Chondrocyte (in vitro differentiated cells): ENCODE data around the gene SF3A2. TPM values are rescaled to one million over a fixed set of nuclear protein-coding genes. Genes with fewer than 3 reads are reported as not detected.
A peak's percentile ranks its signal among the peaks of the same experiment; 100 is the strongest.

Source experiments
- DNase-seq: peaks from one replicate; pipeline ENCODE4 v3.0.0; 2021; ENCODE audit warnings: mixed read lengths, low spot score
- H3K27ac Mint-ChIP-seq: one replicate; pipeline ENCODE4 v1.8.0; 2021; ENCODE audit warnings: mild to moderate bottlenecking, moderate library complexity, mixed read lengths; ENCODE audit not compliant: unreplicated experiment
- H3K27me3 Mint-ChIP-seq: 2 replicates; pipeline ENCODE4 v1.8.0; 2021; ENCODE audit warnings: low read depth, mixed read lengths
- H3K36me3 Mint-ChIP-seq: 2 replicates; pipeline ENCODE4 v1.8.0; 2021; ENCODE audit warnings: low read depth, mixed read lengths
- H3K4me1 Mint-ChIP-seq: 2 replicates; pipeline ENCODE4 v1.8.0; 2021; ENCODE audit warnings: low read depth, mild to moderate bottlenecking, mixed read lengths
- H3K4me3 Mint-ChIP-seq: one replicate; pipeline ENCODE4 v1.8.0; 2021; ENCODE audit warnings: mild to moderate bottlenecking, moderate library complexity, mixed read lengths; ENCODE audit not compliant: unreplicated experiment
- H3K9me3 Mint-ChIP-seq: 2 replicates; pipeline ENCODE4 v1.8.0; 2021; ENCODE audit warnings: low read depth, mixed read lengths
- CTCF ChIP-seq: fragments of 200-600 bp; sonication (generic); IDR thresholded peaks from 2 replicates; pipeline ENCODE4 v1.5.0; 2021; ENCODE audit warnings: antibody characterized with exemption, mild to moderate bottlenecking, moderate library complexity
- total RNA-seq: library from RNA; stranded (reverse); gene quantifications from 3 replicates; pipeline ENCODE4 v1.2.1, GENCODE V29; 2021

SF3A2 gene
- total RNA-seq, 1 donor from 2014 or later: 71.2 TPM

GRCh38 chr19:2223959-2224358 lies 12.7 kb upstream of the SF3A2 start:
- Mint-ChIP-seq H3K27me3 (no peaks in the 10 kb centered on the region), H3K36me3 (peaks cover 16% of the 10 kb centered on the region), H3K9me3 (no peaks in the 10 kb centered on the region), H3K4me1 (peaks cover 10% of the 10 kb centered on the region), H3K27ac (peak overlapping the region; percentile 53), H3K4me3 (no peak overlapping the region)
- no peak for TF ChIP-seq CTCF
- no peak for DNase-seq

- Mint-ChIP-seq H3K9me3 (no peaks in the 10 kb centered on the region), H3K4me1 (peaks cover 10% of the 10 kb centered on the region), H3K27me3 (no peaks in the 10 kb centered on the region), H3K36me3 (peaks cover 16% of the 10 kb centered on the region), H3K4me3 (no peak overlapping the region), H3K27ac (no peak overlapping the region)
- no peak for DNase-seq
- TF ChIP-seq CTCF: no peak
Observed at GRCh38 chr19:2224754-2225349, 11.8 kb upstream of the SF3A2 start.

- no peak for DNase-seq
- peaks cover 13% of the 10 kb centered on the region for H3K36me3 Mint-ChIP-seq
- H3K27me3 Mint-ChIP-seq: no peaks in the 10 kb centered on the region
- no peaks in the 10 kb centered on the region for H3K9me3 Mint-ChIP-seq
- H3K4me3 Mint-ChIP-seq: no peak overlapping the region
- TF ChIP-seq CTCF: no peak
- no peak overlapping the region for H3K27ac Mint-ChIP-seq
- peaks cover 9% of the 10 kb centered on the region for H3K4me1 Mint-ChIP-seq
Observed at GRCh38 chr19:2225415-2226050, 11.1 kb upstream of the SF3A2 start.

- TF ChIP-seq CTCF: no peak
- peaks cover 10% of the 10 kb centered on the region for H3K36me3 Mint-ChIP-seq
- H3K4me1 Mint-ChIP-seq: peaks cover 2% of the 10 kb centered on the region
- H3K27me3 Mint-ChIP-seq: no peaks in the 10 kb centered on the region
- no peak overlapping the region for H3K4me3 Mint-ChIP-seq
- H3K9me3 Mint-ChIP-seq: no peaks in the 10 kb centered on the region
- no peak for DNase-seq
- H3K27ac Mint-ChIP-seq: no peak overlapping the region
Observed at GRCh38 chr19:2226051-2226839, 10.4 kb upstream of the SF3A2 start.

- Mint-ChIP-seq H3K9me3 (no peaks in the 10 kb centered on the region), H3K4me1 (peaks cover 4% of the 10 kb centered on the region), H3K27ac (no peak overlapping the region), H3K36me3 (peaks cover 10% of the 10 kb centered on the region), H3K27me3 (no peaks in the 10 kb centered on the region), H3K4me3 (no peak overlapping the region)
- no peak for TF ChIP-seq CTCF
- no peak for DNase-seq
Observed at GRCh38 chr19:2226840-2227360, 9.7 kb upstream of the SF3A2 start.
